ENCODE measurements around the gene SIRPA.
A peak's percentile ranks its signal among the peaks of the same experiment; 100 is the strongest.

SIRPA gene

GRCh38 chr20:1964659-1965405, 69.6 kb downstream of the SIRPA start:
- TF ChIP-seq MAX (IDR thresholded peaks at IDR 0.05) = no peak
- TF ChIP-seq EP300 (IDR thresholded peaks at IDR 0.05; ENCODE audit: borderline replicate concordance) = no peak
- TF ChIP-seq REST (IDR thresholded peaks at IDR 0.05; ENCODE audit: low read depth) = no peak
- no peak for TF ChIP-seq CEBPB (IDR thresholded peaks at IDR 0.05)
- TF ChIP-seq TEAD4 (IDR thresholded peaks at IDR 0.05) = no peak
- TF ChIP-seq YY1 (IDR thresholded peaks at IDR 0.05; ENCODE audit: low read depth) = no peak
- TF ChIP-seq TCF12 (IDR thresholded peaks at IDR 0.05; ENCODE audit: low read depth) = no peak
- TF ChIP-seq CREB1 (IDR thresholded peaks at IDR 0.05; ENCODE audit: low read depth) = no peak
- TF ChIP-seq NFIC (IDR thresholded peaks at IDR 0.05) = no peak
- no peak for TF ChIP-seq EGR1 (IDR thresholded peaks at IDR 0.05)

- TF ChIP-seq TAF1 (IDR thresholded peaks at IDR 0.05; ENCODE audit: low read depth) = no peak
- no peak for TF ChIP-seq REST (IDR thresholded peaks at IDR 0.05; ENCODE audit: low read depth)
- no peak for TF ChIP-seq ZBTB7A (IDR thresholded peaks at IDR 0.05; ENCODE audit: low read depth)
- 0 out of 2 replicates have a peak, but pooled peaks have one; percentile 1 for TF ChIP-seq CEBPB (IDR thresholded peaks at IDR 0.05)
- TF ChIP-seq MAX (IDR thresholded peaks at IDR 0.05) = peak; percentile 78
- TF ChIP-seq FOXM1 (IDR thresholded peaks at IDR 0.05; ENCODE audit: borderline replicate concordance, low read depth) = no peak
- no peak for TF ChIP-seq TEAD4 (IDR thresholded peaks at IDR 0.05)
- no peak for TF ChIP-seq CREB1 (IDR thresholded peaks at IDR 0.05; ENCODE audit: low read depth)
- TF ChIP-seq RAD21 (IDR thresholded peaks at IDR 0.05; ENCODE audit: low read depth) = peak; percentile 83
- no peak for TF ChIP-seq NFIC (IDR thresholded peaks at IDR 0.05)
- peak; percentile 28; the same call in 1 of the 2 replicates for TF ChIP-seq EGR1 (IDR thresholded peaks at IDR 0.05)
- no peak for TF ChIP-seq EP300 (IDR thresholded peaks at IDR 0.05; ENCODE audit: borderline replicate concordance)
- TF ChIP-seq USF1 (IDR thresholded peaks at IDR 0.05) = peak; percentile 74
Observed at GRCh38 chr20:1965520-1966351, 70.5 kb downstream of the SIRPA start.

- TF ChIP-seq EP300 (IDR thresholded peaks at IDR 0.05; ENCODE audit: borderline replicate concordance) = no peak
- no peak for TF ChIP-seq TAF1 (IDR thresholded peaks at IDR 0.05; ENCODE audit: low read depth)
- TF ChIP-seq EGR1 (IDR thresholded peaks at IDR 0.05) = no peak
- TF ChIP-seq NFIC (IDR thresholded peaks at IDR 0.05) = no peak
- TF ChIP-seq CREB1 (IDR thresholded peaks at IDR 0.05; ENCODE audit: low read depth) = no peak
- TF ChIP-seq TEAD4 (IDR thresholded peaks at IDR 0.05) = no peak
- no peak for TF ChIP-seq TCF12 (IDR thresholded peaks at IDR 0.05; ENCODE audit: low read depth)
- TF ChIP-seq USF1 (IDR thresholded peaks at IDR 0.05) = no peak
- no peak for TF ChIP-seq RAD21 (IDR thresholded peaks at IDR 0.05; ENCODE audit: low read depth)
- no peak for TF ChIP-seq ZBTB7A (IDR thresholded peaks at IDR 0.05; ENCODE audit: low read depth)
- TF ChIP-seq YY1 (IDR thresholded peaks at IDR 0.05; ENCODE audit: low read depth) = no peak
- no peak for TF ChIP-seq REST (IDR thresholded peaks at IDR 0.05; ENCODE audit: low read depth)
- no peak for TF ChIP-seq MAX (IDR thresholded peaks at IDR 0.05)
- no peak for TF ChIP-seq CEBPB (IDR thresholded peaks at IDR 0.05)
- no peak for TF ChIP-seq FOXM1 (IDR thresholded peaks at IDR 0.05; ENCODE audit: borderline replicate concordance, low read depth)
Observed at GRCh38 chr20:1968964-1969363, 73.8 kb downstream of the SIRPA start.
